Transverse colon (tissue), 4 donors: ENCODE measurements around the gene XYLT1.
A peak's percentile ranks its signal among the peaks of the same experiment; 100 is the strongest.

Source experiments
- CTCF ChIP-seq, 5 experiments: fragments of 200-600 bp in 3 of 5; fragments of 450-650 bp in 2 of 5; sonication (generic) in 3 of 5; IDR thresholded peaks; 1 replicate in 2 of 5; 2 replicates in 3 of 5; pipeline ENCODE4 v1.5.1; 2016 to 2017; ENCODE audit warnings: antibody characterized with exemption in 5 of 5, inconsistent platforms in 3 of 5, mild to moderate bottlenecking in 2 of 5, moderate library complexity in 1 of 5
- EP300 ChIP-seq: sonication (generic); formaldehyde crosslinking; IDR thresholded peaks from one replicate; pipeline ENCODE4 v1.6.1; 2017; ENCODE audit warnings: antibody characterized with exemption, low read depth
- POLR2A ChIP-seq: fragments of 450-650 bp; IDR thresholded peaks from one replicate; pipeline ENCODE4 v1.6.1; 2016; ENCODE audit warnings: antibody characterized with exemption, mild to moderate bottlenecking, moderate library complexity
- POLR2AphosphoS5 ChIP-seq, 3 donors: sonication (generic); formaldehyde crosslinking; IDR thresholded peaks; one replicate each; pipeline ENCODE4 v1.6.1; 2016; ENCODE audit warnings: antibody characterized with exemption in 3 of 3

DNA sequence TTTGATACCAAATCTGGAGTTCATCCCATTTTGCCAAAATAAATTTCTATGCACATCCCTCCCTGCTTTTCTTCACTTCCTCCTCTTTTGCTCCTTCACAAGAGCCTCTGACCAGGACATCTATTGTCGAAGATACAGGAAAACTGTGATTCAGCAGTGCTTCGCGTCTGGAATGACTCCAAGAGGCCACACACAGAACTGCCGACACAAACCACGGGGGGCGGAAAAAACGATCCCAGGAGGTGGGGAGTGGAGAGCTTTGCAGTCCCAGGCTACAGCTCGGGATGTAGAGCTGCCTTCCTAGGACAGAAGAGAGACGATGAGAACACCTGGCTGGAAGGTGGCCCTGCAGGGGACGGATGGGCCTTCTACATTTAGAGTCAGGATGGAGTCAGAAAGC, 102.8 kb downstream of the XYLT1 start:
- TF ChIP-seq POLR2A (no peak), CTCF (IDR thresholded peaks at IDR 0.05) (peak in 2 of 5 experiments; percentile 7 to 14), EP300 (no peak), POLR2AphosphoS5 (IDR thresholded peaks at IDR 0.05) (no peak)
